ENCODE results near the gene ZBTB9. TPM values are rescaled to one million over a fixed set of nuclear protein-coding genes. Genes with fewer than 3 reads are reported as not detected.

The ZBTB9 gene
- total RNA-seq, 2 donors from 2014 or later = 18.0 to 20.6 TPM

- peak within 1 kb of the TSS; percentile 80 for H3K27ac ChIP-seq (ENCODE audit: low read depth, low read length)
- H3K4me3 Mint-ChIP-seq = peak within 1 kb of the TSS; percentile 69
- H3K27me3 ChIP-seq (ENCODE audit: control insufficient read depth, insufficient read depth, low read length, poor library complexity, severe bottlenecking) = no peaks in the 10 kb centered on the region
- no peaks in the 10 kb centered on the region for H3K27me3 Mint-ChIP-seq (ENCODE audit: insufficient read depth)
- peak within 1 kb of the TSS; percentile 96 for H3K27ac Mint-ChIP-seq
- TF ChIP-seq, protein P1, sequence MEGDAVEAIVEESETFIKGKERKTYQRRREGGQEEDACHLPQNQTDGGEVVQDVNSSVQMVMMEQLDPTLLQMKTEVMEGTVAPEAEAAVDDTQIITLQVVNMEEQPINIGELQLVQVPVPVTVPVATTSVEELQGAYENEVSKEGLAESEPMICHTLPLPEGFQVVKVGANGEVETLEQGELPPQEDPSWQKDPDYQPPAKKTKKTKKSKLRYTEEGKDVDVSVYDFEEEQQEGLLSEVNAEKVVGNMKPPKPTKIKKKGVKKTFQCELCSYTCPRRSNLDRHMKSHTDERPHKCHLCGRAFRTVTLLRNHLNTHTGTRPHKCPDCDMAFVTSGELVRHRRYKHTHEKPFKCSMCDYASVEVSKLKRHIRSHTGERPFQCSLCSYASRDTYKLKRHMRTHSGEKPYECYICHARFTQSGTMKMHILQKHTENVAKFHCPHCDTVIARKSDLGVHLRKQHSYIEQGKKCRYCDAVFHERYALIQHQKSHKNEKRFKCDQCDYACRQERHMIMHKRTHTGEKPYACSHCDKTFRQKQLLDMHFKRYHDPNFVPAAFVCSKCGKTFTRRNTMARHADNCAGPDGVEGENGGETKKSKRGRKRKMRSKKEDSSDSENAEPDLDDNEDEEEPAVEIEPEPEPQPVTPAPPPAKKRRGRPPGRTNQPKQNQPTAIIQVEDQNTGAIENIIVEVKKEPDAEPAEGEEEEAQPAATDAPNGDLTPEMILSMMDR (conservative IDR thresholded peaks at IDR 0.05) = no peak
- 1% methylated on average over 12 to 54 of the region's 67 CpGs for WGBS, 2 experiments (ENCODE audit: insufficient coverage in 1 of 2, insufficient read length in 1 of 2)
- H3K36me3 Mint-ChIP-seq (ENCODE audit: low read depth) = peaks cover 52% of the 10 kb centered on the region
- no peaks in the 10 kb centered on the region for H3K9me3 ChIP-seq (ENCODE audit: control insufficient read depth, low read length)
- no peaks in the 10 kb centered on the region for H3K4me1 ChIP-seq (ENCODE audit: control insufficient read depth, insufficient read depth, low read length)
- H3K4me1 Mint-ChIP-seq = peaks cover 18% of the 10 kb centered on the region
- no peaks in the 10 kb centered on the region for H3K9me3 Mint-ChIP-seq
- H3K36me3 ChIP-seq (ENCODE audit: control insufficient read depth, insufficient read depth, low read length) = peaks cover 61% of the 10 kb centered on the region
- DNase-seq = no peak
- H3K4me3 ChIP-seq (ENCODE audit: low read length) = peak within 1 kb of the TSS; percentile 95
- H3K9ac ChIP-seq (ENCODE audit: extremely low read depth, low read length, poor library complexity, severe bottlenecking) = peak within 1 kb of the TSS; percentile 75
Measured at GRCh38 chr6:33410711-33411631, 43.4 kb upstream of the ZBTB9 start, which contains the start of gene PHF1. Gene PHF1 (plus strand): TSS chr6:33411014. CDS start chr6:33412264, 1,250 bp downstream.

GRCh38 chr6:33411632-33412005, 42.8 kb upstream of the ZBTB9 start:
- peak overlapping the region; percentile 83 for H3K27ac Mint-ChIP-seq
- H3K27me3 Mint-ChIP-seq (ENCODE audit: insufficient read depth) = no peaks in the 10 kb centered on the region
- Histone ChIP-seq H3K27ac (ENCODE audit: low read depth, low read length) (peak overlapping the region; percentile 32), H3K36me3 (ENCODE audit: control insufficient read depth, insufficient read depth, low read length) (peaks cover 60% of the 10 kb centered on the region), H3K9ac (ENCODE audit: extremely low read depth, low read length, poor library complexity, severe bottlenecking) (peak overlapping the region; percentile 75), H3K4me1 (ENCODE audit: control insufficient read depth, insufficient read depth, low read length) (no peaks in the 10 kb centered on the region), H3K9me3 (ENCODE audit: control insufficient read depth, low read length) (no peaks in the 10 kb centered on the region), H3K27me3 (ENCODE audit: control insufficient read depth, insufficient read depth, low read length, poor library complexity, severe bottlenecking) (no peaks in the 10 kb centered on the region), H3K4me3 (ENCODE audit: low read length) (peak overlapping the region; percentile 95)
- peaks cover 51% of the 10 kb centered on the region for H3K36me3 Mint-ChIP-seq (ENCODE audit: low read depth)
- no peaks in the 10 kb centered on the region for H3K9me3 Mint-ChIP-seq
- H3K4me3 Mint-ChIP-seq = peak overlapping the region; percentile 69
- TF ChIP-seq, protein P1 (conservative IDR thresholded peaks at IDR 0.05) = no peak
- H3K4me1 Mint-ChIP-seq = peaks cover 22% of the 10 kb centered on the region
- 58 to 69% methylated on average over 2 to 6 of the region's 6 CpGs for WGBS, 2 experiments (ENCODE audit: insufficient coverage in 1 of 2, insufficient read length in 1 of 2)
- no peak for DNase-seq

DNA sequence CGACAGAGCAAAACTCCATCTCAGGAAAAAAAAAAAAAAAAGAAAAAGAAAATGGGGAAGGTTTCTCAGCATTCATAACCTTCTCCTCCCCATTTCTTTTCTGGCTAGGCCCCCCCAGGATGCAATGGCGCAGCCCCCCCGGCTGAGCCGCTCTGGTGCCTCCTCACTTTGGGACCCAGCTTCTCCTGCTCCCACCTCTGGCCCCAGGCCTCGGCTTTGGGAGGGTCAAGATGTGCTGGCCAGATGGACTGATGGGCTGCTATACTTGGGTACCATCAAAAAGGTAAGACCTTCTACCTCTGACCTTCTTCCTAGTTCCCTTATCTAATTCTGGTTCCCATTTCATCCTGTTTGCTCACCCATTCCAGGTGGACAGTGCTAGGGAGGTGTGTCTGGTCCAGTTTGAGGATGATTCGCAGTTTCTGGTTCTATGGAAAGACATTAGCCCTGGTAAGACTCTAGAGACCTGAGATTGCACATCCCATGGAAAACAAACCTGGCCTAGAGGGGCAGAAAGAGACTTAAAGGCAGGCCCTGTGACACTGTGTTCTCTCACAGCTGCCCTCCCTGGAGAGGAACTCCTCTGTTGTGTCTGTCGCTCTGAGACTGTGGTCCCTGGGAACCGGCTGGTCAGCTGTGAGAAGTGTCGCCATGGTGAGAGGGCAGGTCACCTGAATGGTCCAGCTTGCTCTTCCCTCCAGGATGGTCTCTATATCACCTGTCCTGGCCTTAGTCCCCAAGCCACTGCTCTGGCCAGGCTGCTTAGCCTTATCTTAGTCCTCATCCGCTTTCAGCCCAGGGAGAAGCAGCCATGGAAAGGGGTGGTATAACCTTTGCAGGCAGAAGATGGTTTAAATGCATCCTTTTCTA, 42.0 kb upstream of the ZBTB9 start:
- H3K27ac ChIP-seq (ENCODE audit: low read depth, low read length) = no peak overlapping the region
- Mint-ChIP-seq H3K36me3 (ENCODE audit: low read depth) (peaks cover 47% of the 10 kb centered on the region), H3K9me3 (no peaks in the 10 kb centered on the region), H3K27ac (peak overlapping the region; percentile 49), H3K4me1 (peaks cover 29% of the 10 kb centered on the region), H3K27me3 (ENCODE audit: insufficient read depth) (no peaks in the 10 kb centered on the region), H3K4me3 (peak overlapping the region; percentile 69)
- H3K4me3 ChIP-seq (ENCODE audit: low read length) = peak overlapping the region; percentile 95
- H3K4me1 ChIP-seq (ENCODE audit: control insufficient read depth, insufficient read depth, low read length) = no peaks in the 10 kb centered on the region
- H3K9me3 ChIP-seq (ENCODE audit: control insufficient read depth, low read length) = no peaks in the 10 kb centered on the region
- TF ChIP-seq, protein P1 (conservative IDR thresholded peaks at IDR 0.05) = no peak
- peaks cover 56% of the 10 kb centered on the region for H3K36me3 ChIP-seq (ENCODE audit: control insufficient read depth, insufficient read depth, low read length)
- no peak overlapping the region for H3K9ac ChIP-seq (ENCODE audit: extremely low read depth, low read length, poor library complexity, severe bottlenecking)
- H3K27me3 ChIP-seq (ENCODE audit: control insufficient read depth, insufficient read depth, low read length, poor library complexity, severe bottlenecking) = no peaks in the 10 kb centered on the region
- no peak for DNase-seq
- WGBS, 2 experiments (ENCODE audit: insufficient coverage in 1 of 2, insufficient read length in 1 of 2) = 85 to 91% methylated on average over 2 to 9 of the region's 10 CpGs

Measured in endodermal cell (in vitro differentiated cells).